RWPE1 (cell line): Measurements from ENCODE around the gene SDF4.

Experiments used
- CTCF ChIA-PET: fragments of 350-600 bp; sonication (Branson Sonifier 250); formaldehyde crosslinking; extraction: SDS; loops from one replicate; lab custom pipeline; 2021; lab: Yijun Ruan, JAX
- POLR2A ChIA-PET: fragments of 400-600 bp; formaldehyde crosslinking; extraction: SDS; loops from one replicate; lab custom pipeline; 2020; ENCODE audit warnings: antibody characterized with exemption; ENCODE audit not compliant: low non-redundant PET; lab: Yijun Ruan, JAX
- DNase-seq: peaks from one replicate; pipeline ENCODE4 v3.0.0; 2012; ENCODE audit warnings: low spot score
- H3K27ac ChIP-seq: fragments of 450-650 bp; 2 replicates; pipeline ENCODE4 v1.5.1; 2017
- TF ChIP-seq, protein P1 (sequence below): fragments of 450-650 bp; conservative IDR thresholded peaks from 2 replicates; pipeline ENCODE4 v1.5.1; 2017; ENCODE audit warnings: low read depth, mild to moderate bottlenecking

Gene SDF4

DNA sequence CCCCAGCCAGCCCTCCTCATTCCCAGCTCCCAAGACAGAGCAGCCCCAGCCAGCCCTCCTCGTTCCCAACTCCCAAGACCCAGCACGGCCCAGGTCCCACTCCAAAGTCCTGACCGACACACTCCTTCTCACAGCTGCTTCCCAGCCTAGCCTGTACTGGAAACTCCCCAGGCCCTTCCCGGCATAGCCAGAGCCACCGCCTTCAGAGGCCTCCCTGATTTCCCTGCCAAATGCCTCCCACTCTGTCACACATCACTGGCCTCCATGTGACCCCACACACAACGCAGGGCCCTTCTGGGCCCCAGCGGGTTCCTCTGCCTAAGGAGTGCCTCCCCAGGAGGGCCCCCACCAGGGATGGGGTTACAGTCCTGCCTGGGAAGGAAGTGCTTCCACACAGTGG lies 39.0 kb upstream of the SDF4 start:
- DNase-seq, result no peak
- CTCF ChIA-PET, result interaction anchor here (0.9 kb wide), 1 partner anchor 8 kb away, joined by 3 read pairs; no protein-coding TSS in a partner anchor
- POLR2A ChIA-PET, result no interaction called here
- TF ChIP-seq, protein P1, sequence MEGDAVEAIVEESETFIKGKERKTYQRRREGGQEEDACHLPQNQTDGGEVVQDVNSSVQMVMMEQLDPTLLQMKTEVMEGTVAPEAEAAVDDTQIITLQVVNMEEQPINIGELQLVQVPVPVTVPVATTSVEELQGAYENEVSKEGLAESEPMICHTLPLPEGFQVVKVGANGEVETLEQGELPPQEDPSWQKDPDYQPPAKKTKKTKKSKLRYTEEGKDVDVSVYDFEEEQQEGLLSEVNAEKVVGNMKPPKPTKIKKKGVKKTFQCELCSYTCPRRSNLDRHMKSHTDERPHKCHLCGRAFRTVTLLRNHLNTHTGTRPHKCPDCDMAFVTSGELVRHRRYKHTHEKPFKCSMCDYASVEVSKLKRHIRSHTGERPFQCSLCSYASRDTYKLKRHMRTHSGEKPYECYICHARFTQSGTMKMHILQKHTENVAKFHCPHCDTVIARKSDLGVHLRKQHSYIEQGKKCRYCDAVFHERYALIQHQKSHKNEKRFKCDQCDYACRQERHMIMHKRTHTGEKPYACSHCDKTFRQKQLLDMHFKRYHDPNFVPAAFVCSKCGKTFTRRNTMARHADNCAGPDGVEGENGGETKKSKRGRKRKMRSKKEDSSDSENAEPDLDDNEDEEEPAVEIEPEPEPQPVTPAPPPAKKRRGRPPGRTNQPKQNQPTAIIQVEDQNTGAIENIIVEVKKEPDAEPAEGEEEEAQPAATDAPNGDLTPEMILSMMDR, result no peak
- H3K27ac ChIP-seq, result peak overlapping the region; percentile 81

DNA sequence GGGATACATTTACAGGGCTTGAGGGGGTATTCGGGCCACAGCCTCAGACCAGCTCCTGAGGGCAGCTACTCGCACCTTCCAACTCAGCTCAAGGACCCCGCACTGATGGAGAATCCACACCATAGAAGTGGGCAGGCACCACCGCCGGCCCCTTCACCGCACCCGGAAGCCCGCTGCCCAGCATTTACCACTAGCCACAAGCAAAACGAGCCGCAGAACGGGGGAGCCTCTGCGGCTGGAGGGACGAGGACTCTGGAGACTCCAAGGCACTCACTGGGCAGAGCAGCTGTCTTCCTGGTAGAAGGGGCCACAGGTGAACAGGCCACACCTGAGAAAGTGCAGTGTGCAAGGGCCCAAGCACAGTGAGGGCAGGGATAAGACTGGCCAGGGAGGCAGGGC lies 36.5 kb upstream of the SDF4 start:
- ChIA-PET CTCF (no interaction called here), POLR2A (no interaction called here)

DNA sequence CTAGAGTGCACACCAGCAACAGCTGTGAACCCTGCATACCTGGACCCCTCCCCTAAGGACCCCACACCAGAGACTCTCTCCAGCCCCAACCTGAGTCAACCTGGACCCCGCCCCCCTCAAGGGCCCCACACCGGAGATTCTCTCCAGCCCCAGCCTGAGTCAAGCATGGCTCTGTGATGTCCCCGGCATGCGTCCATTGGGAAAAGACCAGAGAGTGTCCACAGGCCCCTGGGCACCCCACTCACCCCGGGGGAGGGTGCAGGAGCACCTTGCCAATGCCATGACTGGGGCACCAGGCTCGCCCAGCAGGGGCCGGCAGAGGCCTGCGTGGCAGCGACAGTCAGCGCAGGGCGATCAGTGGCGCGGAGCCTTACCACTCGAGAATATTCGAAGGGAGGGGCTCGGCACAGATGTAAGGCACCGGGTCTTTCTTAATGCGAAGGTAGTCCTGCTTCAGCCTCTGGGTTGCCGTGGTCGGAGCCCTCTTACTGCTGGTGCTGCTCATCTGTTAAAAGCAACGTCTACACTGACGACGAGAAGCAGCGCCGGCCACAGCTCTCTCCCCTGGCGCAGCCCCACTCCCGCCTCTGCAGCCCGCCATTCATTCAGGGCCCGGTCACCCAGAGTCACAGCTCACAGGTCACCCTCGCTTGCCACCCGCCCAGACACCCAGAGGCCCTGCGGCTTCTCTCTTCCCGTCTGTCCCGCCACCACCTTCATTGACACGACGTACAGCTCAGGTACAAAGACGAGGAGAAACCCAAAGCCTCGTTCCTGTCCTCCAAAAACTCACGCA lies 35.9 kb upstream of the SDF4 start:
- CTCF ChIA-PET, result no interaction called here
- no peak for DNase-seq
- TF ChIP-seq, protein P1, result no peak
- POLR2A ChIA-PET, result no interaction called here
- H3K27ac ChIP-seq, result peak overlapping the region; percentile 69; the same call in 1 of the 2 replicates

More for the DNA sequence above, 36.5 kb upstream of the SDF4 start:
- H3K27ac ChIP-seq, result peak overlapping the region; percentile 69; the same call in 1 of the 2 replicates
- DNase-seq, result no peak
- TF ChIP-seq, protein P1, result no peak

DNA sequence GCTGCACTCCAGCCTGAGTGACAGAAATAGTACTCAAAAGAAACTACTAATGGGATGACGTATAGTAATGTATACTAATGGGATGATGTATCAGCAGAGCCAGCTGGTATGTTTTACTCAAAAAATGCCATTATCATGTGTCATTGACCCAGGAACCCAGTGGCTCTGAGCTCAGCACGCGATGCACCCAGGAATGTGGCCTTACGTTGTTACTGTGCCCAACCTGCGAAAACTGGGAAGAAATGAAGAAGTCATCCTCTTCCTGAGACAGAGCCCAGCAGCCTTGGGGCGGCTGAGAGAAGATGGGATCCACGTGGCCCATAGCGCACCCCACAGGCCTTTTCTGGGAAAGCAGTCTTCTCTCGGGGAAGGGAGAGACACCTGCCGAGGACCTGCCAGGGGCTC lies 33.1 kb upstream of the SDF4 start:
- ChIA-PET POLR2A (no interaction called here), CTCF (interaction anchor here (0.6 to 0.7 kb wide), 2 partner anchors 30 to 66 kb away, joined by 3 to 6 read pairs; no protein-coding TSS in a partner anchor)
- TF ChIP-seq, protein P1, result no peak; the same call in 1 of the 2 replicates
- peak; percentile 85 for DNase-seq
- H3K27ac ChIP-seq, result peak overlapping the region; percentile 69

DNA sequence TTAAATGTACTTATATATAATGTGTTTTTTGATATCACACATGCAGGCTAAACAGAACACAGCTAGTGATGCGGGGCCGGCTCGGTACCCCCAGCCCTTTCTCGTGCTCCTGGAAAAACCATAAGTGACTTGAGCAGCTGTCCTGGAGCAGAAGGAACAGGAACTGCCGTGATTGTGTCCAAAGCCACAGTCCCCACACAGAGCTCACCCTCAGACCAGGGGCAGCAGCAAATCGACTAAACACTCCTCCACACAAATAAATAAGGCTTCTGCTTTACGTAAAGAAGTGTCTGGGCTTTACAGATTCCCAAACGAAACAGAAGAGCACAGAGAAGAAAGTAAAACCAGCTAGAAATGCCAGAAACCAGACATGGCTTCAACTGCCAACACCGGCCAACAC lies 32.2 kb upstream of the SDF4 start:
- POLR2A ChIA-PET, result no interaction called here

DNA sequence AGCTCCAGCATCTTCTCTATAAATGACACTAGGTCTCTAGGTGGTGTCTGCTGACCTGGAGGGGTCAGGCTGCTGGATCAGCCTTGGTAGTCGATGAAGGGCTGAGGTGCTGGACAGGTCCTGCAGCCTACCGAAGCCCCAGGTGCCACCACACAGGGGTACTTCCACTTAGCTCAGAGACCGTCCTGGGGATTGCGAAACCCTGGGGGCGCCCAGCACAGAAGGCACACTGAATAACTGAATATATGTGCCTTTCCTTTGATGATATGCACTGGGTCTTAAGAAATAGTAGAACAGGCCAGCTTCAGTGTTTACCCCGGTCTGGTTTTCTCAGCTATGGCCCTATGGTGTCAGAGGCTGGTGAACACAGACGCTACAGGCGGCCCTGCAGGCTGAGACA lies 31.0 kb upstream of the SDF4 start:
- H3K27ac ChIP-seq, result peak overlapping the region; percentile 18
- TF ChIP-seq, protein P1, result no peak
- no peak for DNase-seq
- ChIA-PET CTCF (interaction anchor here (1.1 kb wide), 1 partner anchor 9 kb away, joined by 3 read pairs; no protein-coding TSS in a partner anchor), POLR2A (no interaction called here)

More for the DNA sequence above, 32.2 kb upstream of the SDF4 start:
- TF ChIP-seq, protein P1, result no peak
- CTCF ChIA-PET, result interaction anchor here (0.7 to 1.3 kb wide), 2 partner anchors 14 to 142 kb away, joined by 3 to 4 read pairs; no protein-coding TSS in a partner anchor
- peak overlapping the region; percentile 69 for H3K27ac ChIP-seq
- no peak for DNase-seq
